GM23338 (cell line): ENCODE data around the gene ICE1. TPM values are rescaled to one million over a fixed set of nuclear protein-coding genes. Genes with fewer than 3 reads are reported as not detected.

ENCODE experiments used
- ATAC-seq: fragments of 200-7000 bp; cut with Tn5 transposase; 3 replicates; pipeline ENCODE4 v1.9.1; 2020
- DNase-seq: peaks from one replicate; pipeline ENCODE4 v3.0.0-alpha.2; 2015; ENCODE audit warnings: low spot score
- H2AFZ ChIP-seq: fragments of 200-600 bp; sonication (generic); 2 replicates; pipeline ENCODE4 v1.8.0; 2016; ENCODE audit warnings: antibody characterized with exemption, mild to moderate bottlenecking, moderate library complexity
- H3F3A ChIP-seq: fragments of 200-600 bp; sonication (generic); replicated peaks from 2 replicates; pipeline ENCODE4 v1.8.0; 2017; ENCODE audit warnings: antibody characterized with exemption, mixed run types, low read depth
- H3K27ac ChIP-seq: fragments of 200-600 bp; sonication (generic); 2 replicates; pipeline ENCODE4 v1.6.1; 2016; ENCODE audit warnings: low read depth
- H3K27me3 ChIP-seq: fragments of 200-600 bp; sonication (generic); 2 replicates; pipeline ENCODE4 v1.8.0; 2016; ENCODE audit warnings: mild to moderate bottlenecking, mixed run types, moderate library complexity; ENCODE audit not compliant: insufficient read depth
- H3K36me3 ChIP-seq: fragments of 200-600 bp; sonication (generic); 2 replicates; pipeline ENCODE4 v1.8.0; 2016; ENCODE audit warnings: mild to moderate bottlenecking; ENCODE audit not compliant: insufficient read depth
- H3K4me1 ChIP-seq: fragments of 200-600 bp; sonication (generic); 2 replicates; pipeline ENCODE4 v1.8.0; 2016; ENCODE audit warnings: mild to moderate bottlenecking, moderate library complexity; ENCODE audit not compliant: insufficient read depth
- H3K4me2 ChIP-seq: fragments of 200-600 bp; sonication (generic); 2 replicates; pipeline ENCODE4 v1.7.1; 2017; ENCODE audit warnings: mixed run types
- H3K4me3 ChIP-seq: fragments of 200-600 bp; sonication (generic); 2 replicates; pipeline ENCODE4 v1.6.1; 2016; ENCODE audit warnings: mixed run types
- H3K79me2 ChIP-seq: fragments of 200-600 bp; sonication (generic); replicated peaks from 2 replicates; pipeline ENCODE4 v1.8.0; 2017; ENCODE audit warnings: mild to moderate bottlenecking; ENCODE audit not compliant: insufficient read depth
- H3K9me2 ChIP-seq: fragments of 200-600 bp; sonication (generic); 2 replicates; pipeline ENCODE4 v1.8.0; 2017; ENCODE audit not compliant: insufficient read depth
- H4K20me1 ChIP-seq: fragments of 200-600 bp; sonication (generic); replicated peaks from 2 replicates; pipeline ENCODE4 v1.8.0; 2017; ENCODE audit warnings: mild to moderate bottlenecking; ENCODE audit not compliant: insufficient read depth
- H3K27ac Mint-ChIP-seq: 2 replicates; pipeline ENCODE4 v1.8.0; 2020; ENCODE audit warnings: inconsistent platforms, mild to moderate bottlenecking, moderate library complexity, mixed read lengths
- H3K27me3 Mint-ChIP-seq: 3 replicates; pipeline ENCODE4 v1.8.0; 2022; ENCODE audit warnings: low read depth, mild to moderate bottlenecking, moderate library complexity, mixed read lengths, inconsistent platforms; ENCODE audit not compliant: insufficient read depth, poor library complexity
- H3K36me3 Mint-ChIP-seq: 3 replicates; pipeline ENCODE4 v1.8.0; 2021; ENCODE audit warnings: low read depth, mild to moderate bottlenecking, inconsistent platforms, moderate library complexity, mixed read lengths
- H3K4me1 Mint-ChIP-seq: 3 replicates; pipeline ENCODE4 v1.8.0; 2020; ENCODE audit warnings: mild to moderate bottlenecking, inconsistent platforms, mixed read lengths
- H3K4me3 Mint-ChIP-seq: 3 replicates; pipeline ENCODE4 v1.8.0; 2021; ENCODE audit warnings: moderate library complexity, mild to moderate bottlenecking, inconsistent platforms, mixed read lengths
- H3K9me3 Mint-ChIP-seq: 3 replicates; pipeline ENCODE4 v1.8.0; 2020; ENCODE audit warnings: moderate library complexity, mild to moderate bottlenecking, inconsistent platforms, mixed read lengths
- CREB1 ChIP-seq: fragments of 250-450 bp; sonication (Bioruptor Pico); IDR thresholded peaks from 2 replicates; pipeline ENCODE4 v1.5.0; 2020; ENCODE audit warnings: low read depth, mild to moderate bottlenecking, moderate library complexity
- EZH2 ChIP-seq: fragments of 200-600 bp; sonication (generic); IDR thresholded peaks from one replicate; pipeline ENCODE4 v1.8.0; 2017; ENCODE audit warnings: antibody characterized with exemption, mild to moderate bottlenecking, low read depth; ENCODE audit not compliant: unreplicated experiment
- JUNB ChIP-seq: IDR thresholded peaks from one replicate; pipeline ENCODE4 v1.6.1; 2016; ENCODE audit warnings: antibody characterized with exemption; ENCODE audit not compliant: unreplicated experiment
- POLR2AphosphoS5 ChIP-seq: IDR thresholded peaks from 2 replicates; pipeline ENCODE4 v1.6.1; 2016; ENCODE audit warnings: antibody characterized with exemption, low read depth
- STAT1 ChIP-seq: IDR thresholded peaks from one replicate; pipeline ENCODE4 v1.6.1; 2016; ENCODE audit warnings: antibody characterized with exemption; ENCODE audit not compliant: unreplicated experiment
- ZNF114 ChIP-seq: fragments of 250-450 bp; sonication (Bioruptor Pico); IDR thresholded peaks from 2 replicates; pipeline ENCODE4 v1.5.0; 2020; ENCODE audit warnings: mild to moderate bottlenecking, moderate library complexity
- ZNF331 ChIP-seq: fragments of 250-450 bp; sonication (Bioruptor Pico); IDR thresholded peaks from 2 replicates; pipeline ENCODE4 v1.5.0; 2020; ENCODE audit warnings: low read depth, mild to moderate bottlenecking, moderate library complexity
- polyA plus RNA-seq: library from polyadenylated mRNA; unstranded; fragments of >200 nt; fragmentation: Nextera tagmentation; extraction: Ambion mirVana; gene quantifications from 2 replicates; pipeline ENCODE4 v1.2.1, GENCODE V29; 2016
- total RNA-seq: library from RNA; depleted of rRNA; stranded (reverse); fragments of >200 nt; shearing (Covaris generic); gene quantifications from 2 replicates; pipeline ENCODE4 v1.2.3, GENCODE V29; 2014
- TF ChIP-seq, protein P1 (sequence below): IDR thresholded peaks from 2 replicates; pipeline ENCODE4 v1.6.1; 2016; ENCODE audit warnings: antibody characterized with exemption
- TF ChIP-seq, protein P2 (sequence below): IDR thresholded peaks from one replicate; pipeline ENCODE4 v1.6.1; 2018; ENCODE audit warnings: antibody characterized with exemption; ENCODE audit not compliant: unreplicated experiment

ICE1 gene
- total and polyA plus RNA-seq, 2 experiments from 2014 or later = 59.5 to 65.1 TPM

DNA sequence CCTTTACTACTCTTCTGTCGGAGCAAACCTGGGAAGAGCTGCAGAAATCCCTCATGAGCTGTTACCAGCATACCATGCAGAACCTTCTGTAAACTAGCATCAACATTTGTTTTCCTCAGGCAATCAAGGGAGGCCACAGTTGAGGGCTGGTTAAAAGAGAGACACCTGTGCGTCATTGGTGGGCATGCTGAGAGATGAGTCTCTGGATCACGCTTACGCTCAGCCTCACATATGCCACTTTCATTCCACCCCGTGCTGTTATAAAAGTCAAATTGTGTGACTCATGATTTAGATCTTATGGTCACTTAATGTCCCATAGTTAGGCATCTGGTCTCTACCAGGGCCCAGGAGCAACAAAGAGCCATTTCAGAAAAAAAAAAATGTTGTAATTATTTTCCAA is 18.1 kb upstream of the ICE1 start:
- Mint-ChIP-seq H3K9me3 (peaks cover 24% of the 10 kb centered on the region), H3K27me3 (peaks cover 4% of the 10 kb centered on the region), H3K4me3 (no peak overlapping the region), H3K36me3 (peaks cover 19% of the 10 kb centered on the region; the same call in 2 of the 3 replicates), H3K4me1 (peaks cover 9% of the 10 kb centered on the region), H3K27ac (no peak overlapping the region)
- no peak for TF ChIP-seq EZH2
- TF ChIP-seq, protein P1, sequence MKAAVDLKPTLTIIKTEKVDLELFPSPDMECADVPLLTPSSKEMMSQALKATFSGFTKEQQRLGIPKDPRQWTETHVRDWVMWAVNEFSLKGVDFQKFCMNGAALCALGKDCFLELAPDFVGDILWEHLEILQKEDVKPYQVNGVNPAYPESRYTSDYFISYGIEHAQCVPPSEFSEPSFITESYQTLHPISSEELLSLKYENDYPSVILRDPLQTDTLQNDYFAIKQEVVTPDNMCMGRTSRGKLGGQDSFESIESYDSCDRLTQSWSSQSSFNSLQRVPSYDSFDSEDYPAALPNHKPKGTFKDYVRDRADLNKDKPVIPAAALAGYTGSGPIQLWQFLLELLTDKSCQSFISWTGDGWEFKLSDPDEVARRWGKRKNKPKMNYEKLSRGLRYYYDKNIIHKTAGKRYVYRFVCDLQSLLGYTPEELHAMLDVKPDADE = no peak
- no peak for TF ChIP-seq STAT1
- no peak for TF ChIP-seq JUNB
- no peaks in the 10 kb centered on the region; the same call in 1 of the 2 replicates for H3K4me1 ChIP-seq
- no peaks in the 10 kb centered on the region for H4K20me1 ChIP-seq
- no peaks in the 10 kb centered on the region for H3F3A ChIP-seq
- H3K36me3 ChIP-seq = 0 out of 2 replicates have a peak, but pooled peaks cover 3% of the 10 kb centered on the region
- peaks cover 8% of the 10 kb centered on the region; the same call in 1 of the 2 replicates for H3K9me2 ChIP-seq
- no peaks in the 10 kb centered on the region for H3K79me2 ChIP-seq
- ATAC-seq (no peak), DNase-seq (no peak)
- no peak overlapping the region for H2AFZ ChIP-seq
- H3K4me2 ChIP-seq = no peak overlapping the region
- no peaks in the 10 kb centered on the region for H3K27me3 ChIP-seq
- no peak overlapping the region for H3K4me3 ChIP-seq
- H3K27ac ChIP-seq = no peak overlapping the region

DNA sequence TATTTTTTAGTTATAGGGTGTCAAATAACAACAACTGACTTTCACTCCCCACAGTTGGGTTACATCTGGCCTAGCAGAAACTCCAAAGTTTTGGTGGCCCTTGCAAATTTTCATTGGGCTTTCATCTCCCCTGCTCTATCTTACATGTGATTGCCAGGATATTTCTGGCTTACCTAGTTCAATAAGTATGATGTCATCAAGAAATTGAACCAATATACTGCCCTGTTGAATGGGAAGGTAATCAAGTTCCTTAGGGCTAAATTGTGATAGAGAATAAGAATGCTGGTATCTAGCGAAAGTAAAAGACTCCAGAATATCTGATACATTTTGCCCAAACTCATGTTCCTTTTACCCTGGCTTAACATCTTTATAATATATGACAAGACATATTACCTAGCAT is 17.0 kb upstream of the ICE1 start:
- no peak overlapping the region for H3K4me3 ChIP-seq
- no peaks in the 10 kb centered on the region; the same call in 1 of the 2 replicates for H3K4me1 ChIP-seq
- no peak overlapping the region for H3K27ac ChIP-seq
- Mint-ChIP-seq H3K4me3 (no peak overlapping the region), H3K36me3 (peaks cover 28% of the 10 kb centered on the region; the same call in 2 of the 3 replicates), H3K27ac (no peak overlapping the region), H3K4me1 (peaks cover 9% of the 10 kb centered on the region), H3K27me3 (peaks cover 4% of the 10 kb centered on the region), H3K9me3 (peaks cover 32% of the 10 kb centered on the region)
- no peak overlapping the region for H2AFZ ChIP-seq
- H3K4me2 ChIP-seq = no peak overlapping the region
- peaks cover 8% of the 10 kb centered on the region; the same call in 1 of the 2 replicates for H3K9me2 ChIP-seq
- H4K20me1 ChIP-seq = no peaks in the 10 kb centered on the region
- DNase-seq (no peak), ATAC-seq (no peak)
- H3K27me3 ChIP-seq = no peaks in the 10 kb centered on the region
- H3K79me2 ChIP-seq = no peaks in the 10 kb centered on the region
- H3K36me3 ChIP-seq = 0 out of 2 replicates have a peak, but pooled peaks cover 10% of the 10 kb centered on the region
- TF ChIP-seq CREB1 (CRISPR knock-in tag) (no peak), EZH2 (no peak), ZNF114 (CRISPR knock-in tag) (no peak), STAT1 (no peak), ZNF331 (no peak), POLR2AphosphoS5 (no peak)
- TF ChIP-seq, protein P1 = no peak
- TF ChIP-seq, protein P2, sequence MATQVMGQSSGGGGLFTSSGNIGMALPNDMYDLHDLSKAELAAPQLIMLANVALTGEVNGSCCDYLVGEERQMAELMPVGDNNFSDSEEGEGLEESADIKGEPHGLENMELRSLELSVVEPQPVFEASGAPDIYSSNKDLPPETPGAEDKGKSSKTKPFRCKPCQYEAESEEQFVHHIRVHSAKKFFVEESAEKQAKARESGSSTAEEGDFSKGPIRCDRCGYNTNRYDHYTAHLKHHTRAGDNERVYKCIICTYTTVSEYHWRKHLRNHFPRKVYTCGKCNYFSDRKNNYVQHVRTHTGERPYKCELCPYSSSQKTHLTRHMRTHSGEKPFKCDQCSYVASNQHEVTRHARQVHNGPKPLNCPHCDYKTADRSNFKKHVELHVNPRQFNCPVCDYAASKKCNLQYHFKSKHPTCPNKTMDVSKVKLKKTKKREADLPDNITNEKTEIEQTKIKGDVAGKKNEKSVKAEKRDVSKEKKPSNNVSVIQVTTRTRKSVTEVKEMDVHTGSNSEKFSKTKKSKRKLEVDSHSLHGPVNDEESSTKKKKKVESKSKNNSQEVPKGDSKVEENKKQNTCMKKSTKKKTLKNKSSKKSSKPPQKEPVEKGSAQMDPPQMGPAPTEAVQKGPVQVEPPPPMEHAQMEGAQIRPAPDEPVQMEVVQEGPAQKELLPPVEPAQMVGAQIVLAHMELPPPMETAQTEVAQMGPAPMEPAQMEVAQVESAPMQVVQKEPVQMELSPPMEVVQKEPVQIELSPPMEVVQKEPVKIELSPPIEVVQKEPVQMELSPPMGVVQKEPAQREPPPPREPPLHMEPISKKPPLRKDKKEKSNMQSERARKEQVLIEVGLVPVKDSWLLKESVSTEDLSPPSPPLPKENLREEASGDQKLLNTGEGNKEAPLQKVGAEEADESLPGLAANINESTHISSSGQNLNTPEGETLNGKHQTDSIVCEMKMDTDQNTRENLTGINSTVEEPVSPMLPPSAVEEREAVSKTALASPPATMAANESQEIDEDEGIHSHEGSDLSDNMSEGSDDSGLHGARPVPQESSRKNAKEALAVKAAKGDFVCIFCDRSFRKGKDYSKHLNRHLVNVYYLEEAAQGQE = no peak
- no peaks in the 10 kb centered on the region for H3F3A ChIP-seq
